ENCODE results near the gene BUD13.

DNA sequence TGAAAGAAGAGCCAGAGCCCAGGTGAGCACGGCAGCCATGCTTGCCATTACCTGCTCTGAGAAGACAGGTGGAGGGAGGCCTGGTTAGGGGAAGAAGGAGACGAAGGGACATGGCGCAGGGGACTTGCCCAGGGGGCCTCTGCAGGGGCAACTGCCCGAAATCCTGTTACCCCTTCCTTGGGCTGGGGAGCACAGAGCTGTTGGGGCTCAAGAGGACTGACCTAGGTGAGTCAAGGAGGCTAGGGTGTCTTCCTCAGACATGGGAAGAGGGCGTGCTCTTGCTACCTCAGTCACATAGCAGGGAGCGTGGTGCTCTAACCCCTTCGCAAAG is 19.0 kb upstream of the BUD13 start, which contains the start of gene APOA5:
- no peak for TF ChIP-seq POLR2AphosphoS5 (IDR thresholded peaks at IDR 0.05; ENCODE audit: low read depth, low read length)
- TF ChIP-seq, protein P1, sequence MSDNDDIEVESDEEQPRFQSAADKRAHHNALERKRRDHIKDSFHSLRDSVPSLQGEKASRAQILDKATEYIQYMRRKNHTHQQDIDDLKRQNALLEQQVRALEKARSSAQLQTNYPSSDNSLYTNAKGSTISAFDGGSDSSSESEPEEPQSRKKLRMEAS (IDR thresholded peaks at IDR 0.05; ENCODE audit: low read depth), result no peak
- TF ChIP-seq GABPA (IDR thresholded peaks at IDR 0.05; ENCODE audit: low read depth), result no peak
- TF ChIP-seq RXRA (IDR thresholded peaks at IDR 0.05; ENCODE audit: borderline replicate concordance, low read depth), result no peak
- no peak for TF ChIP-seq RFX5 (IDR thresholded peaks at IDR 0.05; ENCODE audit: low read length)
- TF ChIP-seq, protein P2, sequence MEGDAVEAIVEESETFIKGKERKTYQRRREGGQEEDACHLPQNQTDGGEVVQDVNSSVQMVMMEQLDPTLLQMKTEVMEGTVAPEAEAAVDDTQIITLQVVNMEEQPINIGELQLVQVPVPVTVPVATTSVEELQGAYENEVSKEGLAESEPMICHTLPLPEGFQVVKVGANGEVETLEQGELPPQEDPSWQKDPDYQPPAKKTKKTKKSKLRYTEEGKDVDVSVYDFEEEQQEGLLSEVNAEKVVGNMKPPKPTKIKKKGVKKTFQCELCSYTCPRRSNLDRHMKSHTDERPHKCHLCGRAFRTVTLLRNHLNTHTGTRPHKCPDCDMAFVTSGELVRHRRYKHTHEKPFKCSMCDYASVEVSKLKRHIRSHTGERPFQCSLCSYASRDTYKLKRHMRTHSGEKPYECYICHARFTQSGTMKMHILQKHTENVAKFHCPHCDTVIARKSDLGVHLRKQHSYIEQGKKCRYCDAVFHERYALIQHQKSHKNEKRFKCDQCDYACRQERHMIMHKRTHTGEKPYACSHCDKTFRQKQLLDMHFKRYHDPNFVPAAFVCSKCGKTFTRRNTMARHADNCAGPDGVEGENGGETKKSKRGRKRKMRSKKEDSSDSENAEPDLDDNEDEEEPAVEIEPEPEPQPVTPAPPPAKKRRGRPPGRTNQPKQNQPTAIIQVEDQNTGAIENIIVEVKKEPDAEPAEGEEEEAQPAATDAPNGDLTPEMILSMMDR (IDR thresholded peaks at IDR 0.05), result no peak
- TF ChIP-seq GATA2 (CRISPR knock-in tag; IDR thresholded peaks at IDR 0.05), result no peak
- TF ChIP-seq, protein P3, sequence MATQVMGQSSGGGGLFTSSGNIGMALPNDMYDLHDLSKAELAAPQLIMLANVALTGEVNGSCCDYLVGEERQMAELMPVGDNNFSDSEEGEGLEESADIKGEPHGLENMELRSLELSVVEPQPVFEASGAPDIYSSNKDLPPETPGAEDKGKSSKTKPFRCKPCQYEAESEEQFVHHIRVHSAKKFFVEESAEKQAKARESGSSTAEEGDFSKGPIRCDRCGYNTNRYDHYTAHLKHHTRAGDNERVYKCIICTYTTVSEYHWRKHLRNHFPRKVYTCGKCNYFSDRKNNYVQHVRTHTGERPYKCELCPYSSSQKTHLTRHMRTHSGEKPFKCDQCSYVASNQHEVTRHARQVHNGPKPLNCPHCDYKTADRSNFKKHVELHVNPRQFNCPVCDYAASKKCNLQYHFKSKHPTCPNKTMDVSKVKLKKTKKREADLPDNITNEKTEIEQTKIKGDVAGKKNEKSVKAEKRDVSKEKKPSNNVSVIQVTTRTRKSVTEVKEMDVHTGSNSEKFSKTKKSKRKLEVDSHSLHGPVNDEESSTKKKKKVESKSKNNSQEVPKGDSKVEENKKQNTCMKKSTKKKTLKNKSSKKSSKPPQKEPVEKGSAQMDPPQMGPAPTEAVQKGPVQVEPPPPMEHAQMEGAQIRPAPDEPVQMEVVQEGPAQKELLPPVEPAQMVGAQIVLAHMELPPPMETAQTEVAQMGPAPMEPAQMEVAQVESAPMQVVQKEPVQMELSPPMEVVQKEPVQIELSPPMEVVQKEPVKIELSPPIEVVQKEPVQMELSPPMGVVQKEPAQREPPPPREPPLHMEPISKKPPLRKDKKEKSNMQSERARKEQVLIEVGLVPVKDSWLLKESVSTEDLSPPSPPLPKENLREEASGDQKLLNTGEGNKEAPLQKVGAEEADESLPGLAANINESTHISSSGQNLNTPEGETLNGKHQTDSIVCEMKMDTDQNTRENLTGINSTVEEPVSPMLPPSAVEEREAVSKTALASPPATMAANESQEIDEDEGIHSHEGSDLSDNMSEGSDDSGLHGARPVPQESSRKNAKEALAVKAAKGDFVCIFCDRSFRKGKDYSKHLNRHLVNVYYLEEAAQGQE (IDR thresholded peaks at IDR 0.05; ENCODE audit: low read depth, low read length), result no peak
- no peak for TF ChIP-seq FOSL2 (IDR thresholded peaks at IDR 0.05; ENCODE audit: borderline replicate concordance, low read depth)
- TF ChIP-seq RAD21 (IDR thresholded peaks at IDR 0.05; ENCODE audit: low read length), result no peak
- no peak for TF ChIP-seq MXI1 (IDR thresholded peaks at IDR 0.05; ENCODE audit: low read depth, low read length)
- no peak for TF ChIP-seq TAF1 (IDR thresholded peaks at IDR 0.05; ENCODE audit: borderline replicate concordance, low read depth, low read length)

Data from SK-N-SH (cell line).